HCEC 1CT (cell line): ENCODE results near the gene TLK1.
"Not testable (repeated sequence)": the region's sequence is repeated elsewhere in the genome, so short reads cannot be mapped to it uniquely, and the experiment has no call there.

Experiments
- DNase-seq: peaks from one replicate; pipeline ENCODE4 v3.0.0-alpha.2; 2017

TLK1 gene

GRCh38 chr2:171076422-171076821 lies 84.3 kb downstream of the TLK1 start:
- DNase-seq, result not testable (repeated sequence)

- DNase-seq, result no peak
Observed at GRCh38 chr2:171072164-171072563, 88.5 kb downstream of the TLK1 start.

GRCh38 chr2:171069286-171069956 lies 91.3 kb downstream of the TLK1 start:
- DNase-seq, result no peak

- DNase-seq, result no peak
Observed at GRCh38 chr2:171066110-171066509, 94.6 kb downstream of the TLK1 start.

GRCh38 chr2:171057575-171057974 lies 103.1 kb downstream of the TLK1 start:
- no peak for DNase-seq

DNA sequence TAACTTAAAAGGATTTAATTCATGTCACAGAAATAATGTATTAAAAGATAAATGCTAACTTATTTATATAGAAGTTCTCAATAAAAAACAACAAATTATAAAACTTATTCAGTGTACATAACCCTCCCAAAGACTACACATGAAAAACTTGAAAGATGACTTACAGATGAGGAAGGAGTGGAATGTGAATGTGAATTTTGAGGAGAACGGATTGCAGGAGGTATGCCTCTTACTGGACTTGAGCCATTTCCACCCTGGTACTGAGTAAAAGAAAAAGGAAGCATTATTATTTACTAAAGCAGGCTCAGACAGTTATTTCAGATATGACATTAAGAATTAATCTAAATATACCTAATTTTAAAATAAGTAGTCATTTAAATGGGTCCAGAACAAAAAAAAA lies 104.4 kb downstream of the TLK1 start:
- DNase-seq, result peak; percentile 40

DNA sequence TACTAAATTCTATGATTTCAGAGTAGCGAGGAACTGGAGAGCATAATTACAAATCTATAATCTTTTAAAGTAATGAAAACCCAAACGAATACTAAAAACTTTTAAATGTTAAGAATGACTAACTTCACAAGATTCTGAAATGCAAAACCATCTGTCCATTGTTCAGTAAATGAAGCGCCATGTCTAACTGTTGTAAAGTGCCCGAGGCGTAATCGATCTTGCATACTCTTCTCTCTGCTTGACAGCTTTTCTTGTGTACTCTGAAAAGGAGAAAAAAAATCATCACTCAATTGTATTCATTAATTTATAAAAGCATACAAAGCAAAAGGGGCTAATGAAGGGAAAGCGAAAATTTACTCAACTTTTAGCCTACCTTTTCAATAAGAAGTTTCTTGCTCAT lies 111.0 kb downstream of the TLK1 start:
- DNase-seq, result no peak

- DNase-seq, result no peak
Observed at GRCh38 chr2:171046048-171046560, 114.6 kb downstream of the TLK1 start.

DNA sequence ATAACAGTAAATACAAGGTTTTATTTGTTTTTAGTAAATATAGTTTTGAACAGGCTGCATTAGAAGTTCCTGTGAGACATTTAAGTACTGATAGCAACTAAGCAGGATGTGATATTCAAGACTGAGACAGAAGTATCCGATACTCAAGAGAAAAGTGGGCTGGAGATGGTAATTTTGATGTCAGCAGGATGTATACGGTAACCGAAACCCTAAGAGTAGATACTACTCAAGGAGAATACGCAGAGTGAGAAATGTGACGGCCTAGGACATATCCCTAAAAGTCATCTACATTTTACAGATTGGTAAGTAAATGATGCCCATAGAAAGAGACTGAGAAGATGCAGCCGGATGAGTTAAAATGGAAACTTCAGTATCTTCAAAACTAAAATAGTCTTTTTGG lies 116.3 kb downstream of the TLK1 start:
- no peak for DNase-seq

- no peak for DNase-seq
Observed at GRCh38 chr2:171042253-171042969, 118.3 kb downstream of the TLK1 start.

GRCh38 chr2:171036532-171036931 lies 124.2 kb downstream of the TLK1 start:
- DNase-seq, result no peak

GRCh38 chr2:171034315-171034714 lies 126.4 kb downstream of the TLK1 start:
- DNase-seq, result peak; percentile 11

GRCh38 chr2:171025214-171025613 lies 135.5 kb downstream of the TLK1 start:
- DNase-seq, result no peak

DNA sequence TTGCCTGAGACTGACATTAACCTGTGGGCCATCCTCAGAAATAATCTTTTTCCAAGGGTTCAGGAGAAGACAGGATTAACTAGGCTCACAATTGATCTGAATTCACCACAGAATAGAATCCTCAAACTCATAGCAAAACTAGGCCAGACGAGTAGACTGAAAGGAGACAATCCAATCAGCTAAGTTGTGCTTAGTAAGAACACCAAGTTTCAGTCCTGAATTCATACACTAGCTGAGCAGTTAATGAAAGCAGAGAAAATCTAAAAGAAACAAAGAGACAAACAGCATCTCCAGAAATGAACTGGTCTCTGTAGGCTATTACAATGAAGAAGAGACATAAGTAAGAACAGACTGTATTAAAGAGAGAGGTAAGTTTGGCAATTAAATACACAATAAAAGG lies 142.2 kb downstream of the TLK1 start:
- DNase-seq, result no peak

DNA sequence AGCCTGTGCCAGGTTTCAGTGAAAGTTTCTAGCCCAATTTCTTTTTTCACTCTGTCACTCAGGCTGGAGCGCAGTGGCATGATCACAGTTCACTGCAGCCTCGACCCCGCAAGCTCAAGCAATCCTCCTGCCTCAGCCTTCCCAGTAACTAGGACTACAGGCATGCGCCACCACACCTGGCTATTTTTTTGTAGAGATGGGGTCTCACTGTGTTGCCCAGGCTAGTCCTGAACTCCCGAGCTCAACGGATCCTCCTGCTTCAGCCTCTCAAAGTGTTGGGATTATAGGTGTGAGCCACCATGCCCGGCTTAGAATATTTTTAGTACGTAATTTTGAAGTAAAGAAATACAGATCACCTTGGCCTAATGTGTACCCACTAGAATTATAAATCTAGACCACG lies 144.6 kb downstream of the TLK1 start:
- no peak for DNase-seq

- DNase-seq, result no peak
Observed at GRCh38 chr2:171013851-171014250, 146.8 kb downstream of the TLK1 start.

DNA sequence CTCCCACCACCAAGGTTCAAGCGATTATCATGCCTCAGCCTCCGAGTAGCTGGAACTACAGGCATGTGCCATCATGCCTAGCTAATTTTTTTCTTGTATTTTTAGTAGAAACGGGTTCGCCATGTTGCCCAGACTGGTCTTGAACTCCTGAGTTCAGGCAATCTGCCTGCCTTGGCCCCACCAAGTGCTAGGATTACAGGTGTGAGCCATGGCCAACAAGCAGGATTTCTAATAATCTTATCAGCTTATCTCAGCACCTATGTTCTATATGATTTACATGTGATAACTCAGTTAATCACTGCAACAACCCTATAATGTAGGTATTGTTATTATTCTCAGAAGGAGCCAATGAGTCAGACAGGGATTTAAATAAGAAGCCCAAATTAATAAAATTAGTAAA lies 151.3 kb downstream of the TLK1 start:
- DNase-seq, result no peak

DNA sequence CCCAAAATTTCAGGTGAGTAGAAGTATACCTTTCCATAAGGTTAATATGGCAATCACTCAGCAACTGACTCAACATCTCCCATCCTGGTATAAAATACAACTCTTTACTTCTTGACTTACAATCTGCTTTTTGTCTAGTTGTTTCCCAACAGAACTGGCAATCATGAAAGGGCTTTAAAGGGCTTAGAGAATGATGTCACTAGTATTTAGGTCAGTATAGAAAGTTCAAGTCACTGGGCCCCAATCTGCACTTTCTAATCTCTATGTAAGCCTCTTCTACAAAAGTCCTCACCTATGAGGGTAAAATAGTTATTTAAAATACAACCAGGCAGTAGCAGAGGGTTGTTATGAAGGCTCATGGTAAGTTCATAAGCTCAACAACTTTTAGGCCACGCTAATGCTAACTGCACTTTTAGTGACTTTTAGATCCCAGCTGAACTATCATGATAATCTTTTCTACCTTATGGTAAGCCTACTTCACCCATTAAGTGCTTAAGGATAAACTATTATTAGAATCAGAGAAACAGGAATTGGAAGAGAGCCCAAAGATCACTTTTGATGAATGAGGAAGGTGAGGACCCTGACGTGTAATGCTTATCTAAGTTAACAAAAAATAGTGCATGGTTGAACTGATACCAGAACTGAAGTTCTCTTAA lies 152.0 kb downstream of the TLK1 start:
- DNase-seq, result no peak

- no peak for DNase-seq
Observed at GRCh38 chr2:171004833-171005232, 155.9 kb downstream of the TLK1 start.

- DNase-seq, result no peak
Observed at GRCh38 chr2:171004363-171004762, 156.3 kb downstream of the TLK1 start.

DNA sequence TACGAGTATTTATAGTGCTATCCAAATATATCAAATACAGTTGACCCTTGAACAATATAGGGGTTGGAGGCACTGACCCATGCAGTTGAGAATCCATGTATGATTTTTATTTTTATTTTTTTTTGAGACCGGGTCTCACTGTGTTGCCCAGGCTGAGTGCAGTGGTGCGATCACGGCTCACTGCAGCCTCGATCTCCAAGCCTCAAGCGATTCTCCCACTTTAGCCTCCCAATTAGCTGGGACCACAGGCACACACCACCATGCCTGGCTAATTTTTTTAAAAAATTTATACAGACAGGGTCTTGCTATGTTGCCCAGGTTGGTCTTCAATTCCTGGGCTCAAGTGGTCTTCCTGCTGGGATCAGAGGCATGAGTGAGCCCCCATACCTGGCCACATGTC lies 161.0 kb downstream of the TLK1 start:
- no peak for DNase-seq

- DNase-seq, result no peak
Observed at GRCh38 chr2:170997893-170998597, 162.6 kb downstream of the TLK1 start.

- no peak for DNase-seq
Observed at GRCh38 chr2:170996316-170996715, 164.4 kb downstream of the TLK1 start.
